ENCODE results near the gene MBLAC1. TPM values are rescaled to one million over a fixed set of nuclear protein-coding genes. Genes with fewer than 3 reads are reported as not detected.

The MBLAC1 gene
- total RNA-seq, 1 experiment from 2014 or later, result 3.2 TPM

DNA sequence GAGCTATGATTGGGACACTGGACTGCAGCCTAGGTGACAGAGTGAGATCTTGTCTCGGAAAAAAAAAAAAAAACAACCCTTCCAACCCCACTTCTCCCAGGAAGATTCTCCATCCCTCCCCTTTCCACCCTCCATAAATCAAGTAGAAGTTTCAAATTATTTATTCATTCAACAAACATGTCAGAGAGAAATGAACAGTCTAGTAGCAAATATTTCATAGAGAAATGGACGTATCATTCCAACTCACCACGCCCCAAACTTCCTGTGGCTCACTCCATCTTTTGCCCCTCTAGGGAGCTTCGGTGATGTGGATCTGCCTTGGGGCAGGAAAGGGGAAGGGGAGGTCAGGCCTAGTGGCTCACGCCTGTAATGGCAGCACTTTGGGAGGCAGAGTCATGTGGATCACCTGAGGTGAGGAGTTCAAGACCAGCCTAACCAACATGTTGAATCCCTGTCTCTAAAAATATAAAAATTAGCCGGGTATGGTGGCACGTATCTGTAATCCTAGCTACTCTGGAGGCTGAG is 32.4 kb downstream of the MBLAC1 start:
- H3K4me1 ChIP-seq, result peaks cover 27% of the 10 kb centered on the region
- H3K27me3 ChIP-seq (replicated peaks; ENCODE audit: control insufficient read depth, insufficient read depth, low read length), result no peaks in the 10 kb centered on the region
- Mint-ChIP-seq H3K4me3 (ENCODE audit: unreplicated experiment) (peak overlapping the region; percentile 79), H3K4me1 (ENCODE audit: low read depth, unreplicated experiment) (peaks cover 20% of the 10 kb centered on the region), H3K27me3 (ENCODE audit: insufficient read depth, unreplicated experiment) (no peaks in the 10 kb centered on the region), H3K36me3 (ENCODE audit: insufficient read depth, unreplicated experiment) (peaks cover 54% of the 10 kb centered on the region), H3K9me3 (ENCODE audit: unreplicated experiment) (no peaks in the 10 kb centered on the region), H3K27ac (ENCODE audit: unreplicated experiment) (peak overlapping the region; percentile 90)
- no peak for TF ChIP-seq CTCF (IDR thresholded peaks at IDR 0.05; ENCODE audit: insufficient read depth in 1 of 2, low read depth in 1 of 2, low read length in 1 of 2, severe bottlenecking in 1 of 2, unreplicated experiment in 1 of 2)
- BruUV-seq (replicated peaks), result TSS peak; percentile 39
- ChIA-PET CTCF (interaction anchor here (0.7 kb wide), 1 partner anchor 30 kb away, joined by 4 read pairs; no protein-coding TSS in a partner anchor), POLR2A (interaction anchor here (1.6 kb wide), 1 partner anchor 10 kb away, joined by 7 read pairs; the partner anchor contains the start of gene LAMTOR4)
- DNase-seq, result no peak
- H3K36me3 ChIP-seq (ENCODE audit: control insufficient read depth, insufficient read depth, low read length), result no peaks in the 10 kb centered on the region; the same call in 1 of the 2 replicates
- H3K9me3 ChIP-seq, result no peaks in the 10 kb centered on the region
- peak overlapping the region; percentile 87 for H3K4me3 ChIP-seq (ENCODE audit: low read depth, low read length)
- intact Hi-C loops (cut with micrococcal nuclease; ENCODE audit: unreplicated experiment), result no loop called here

- no peaks in the 10 kb centered on the region for H3K9me3 ChIP-seq
- intact Hi-C loops (cut with micrococcal nuclease; ENCODE audit: unreplicated experiment), result no loop called here
- Mint-ChIP-seq H3K9me3 (ENCODE audit: unreplicated experiment) (no peaks in the 10 kb centered on the region), H3K4me1 (ENCODE audit: low read depth, unreplicated experiment) (peaks cover 19% of the 10 kb centered on the region), H3K27me3 (ENCODE audit: insufficient read depth, unreplicated experiment) (no peaks in the 10 kb centered on the region), H3K4me3 (ENCODE audit: unreplicated experiment) (no peak overlapping the region), H3K27ac (ENCODE audit: unreplicated experiment) (no peak overlapping the region), H3K36me3 (ENCODE audit: insufficient read depth, unreplicated experiment) (peaks cover 49% of the 10 kb centered on the region)
- no peak overlapping the region for H3K4me3 ChIP-seq (ENCODE audit: low read depth, low read length)
- POLR2A ChIA-PET, result interaction anchor here (0.6 to 1.6 kb wide), 2 partner anchors 11 to 147 kb away, joined by 3 to 7 read pairs; partner anchors contain the start of gene LAMTOR4
- H3K36me3 ChIP-seq (ENCODE audit: control insufficient read depth, insufficient read depth, low read length), result no peaks in the 10 kb centered on the region; the same call in 1 of the 2 replicates
- H3K27me3 ChIP-seq (replicated peaks; ENCODE audit: control insufficient read depth, insufficient read depth, low read length), result no peaks in the 10 kb centered on the region
- DNase-seq, result no peak
- peaks cover 27% of the 10 kb centered on the region for H3K4me1 ChIP-seq
- CTCF ChIA-PET, result no interaction called here
- no TSS peak for BruUV-seq (replicated peaks)
- TF ChIP-seq CTCF (IDR thresholded peaks at IDR 0.05; ENCODE audit: insufficient read depth in 1 of 2, low read depth in 1 of 2, low read length in 1 of 2, severe bottlenecking in 1 of 2, unreplicated experiment in 1 of 2), result no peak
Observed at GRCh38 chr7:100160067-100160466, 33.3 kb downstream of the MBLAC1 start.

DNA sequence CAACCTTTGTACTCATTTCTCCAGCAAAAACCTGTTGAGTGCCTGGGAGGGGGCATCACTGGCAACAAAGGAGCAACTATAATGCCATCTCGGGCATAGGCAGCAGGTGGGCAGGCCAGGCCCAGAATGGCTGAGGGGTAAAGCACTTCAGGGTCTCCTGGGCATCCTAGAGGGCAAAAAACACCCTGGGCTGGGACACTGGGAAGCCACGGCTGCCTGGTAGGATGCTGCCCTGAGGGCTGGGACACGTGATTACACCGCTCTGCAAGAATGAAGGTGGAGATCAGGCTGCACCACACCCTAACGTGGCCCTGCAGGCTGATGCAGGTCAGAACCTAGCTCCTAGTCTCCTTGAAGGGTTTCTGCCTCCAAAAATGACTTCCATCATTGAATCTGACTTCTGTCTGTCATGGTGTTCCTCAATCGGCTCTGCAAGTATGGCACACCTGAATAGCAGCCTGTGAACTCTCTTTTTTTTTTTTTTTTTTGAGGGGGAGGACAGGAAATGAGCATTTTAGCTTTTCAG is 36.3 kb downstream of the MBLAC1 start:
- Histone ChIP-seq H3K27me3 (replicated peaks; ENCODE audit: control insufficient read depth, insufficient read depth, low read length) (no peaks in the 10 kb centered on the region), H3K4me1 (peaks cover 26% of the 10 kb centered on the region), H3K4me3 (ENCODE audit: low read depth, low read length) (no peak overlapping the region), H3K36me3 (ENCODE audit: control insufficient read depth, insufficient read depth, low read length) (no peaks in the 10 kb centered on the region), H3K9me3 (no peaks in the 10 kb centered on the region)
- ChIA-PET CTCF (interaction anchor here (0.7 to 1.1 kb wide), 4 partner anchors 14 to 210 kb away, joined by 3 to 4 read pairs (median 4); partner anchors contain the start of gene GPC2), POLR2A (interaction anchor here (0.6 to 1.0 kb wide), 3 partner anchors 10 to 80 kb away, joined by 3 read pairs; partner anchors contain the start of gene LAMTOR4)
- H3K9me3 Mint-ChIP-seq (ENCODE audit: unreplicated experiment), result no peaks in the 10 kb centered on the region
- peaks cover 22% of the 10 kb centered on the region for H3K36me3 Mint-ChIP-seq (ENCODE audit: insufficient read depth, unreplicated experiment)
- DNase-seq, result peak; percentile 64 to 79
- no peak overlapping the region for H3K4me3 Mint-ChIP-seq (ENCODE audit: unreplicated experiment)
- no peak overlapping the region for H3K27ac Mint-ChIP-seq (ENCODE audit: unreplicated experiment)
- intact Hi-C loops (cut with micrococcal nuclease; ENCODE audit: unreplicated experiment), result no loop called here
- no peak for TF ChIP-seq CTCF (IDR thresholded peaks at IDR 0.05; ENCODE audit: insufficient read depth in 1 of 2, low read depth in 1 of 2, low read length in 1 of 2, severe bottlenecking in 1 of 2, unreplicated experiment in 1 of 2)
- H3K4me1 Mint-ChIP-seq (ENCODE audit: low read depth, unreplicated experiment), result peaks cover 30% of the 10 kb centered on the region
- no TSS peak for BruUV-seq (replicated peaks)
- no peaks in the 10 kb centered on the region for H3K27me3 Mint-ChIP-seq (ENCODE audit: insufficient read depth, unreplicated experiment)
